Measurements from ENCODE around the gene SLC31A2. TPM values are rescaled to one million over a fixed set of nuclear protein-coding genes. Genes with fewer than 3 reads are reported as not detected.
A peak's percentile ranks its signal among the peaks of the same experiment; 100 is the strongest.

Gene SLC31A2
- polyA plus RNA-seq (2012; rRNA removed): 6.4 and 8.5 TPM in 2 replicates
- polyA plus RNA-seq (2012; cell fraction: cytosol; rRNA removed): 5.6 and 6.6 TPM in 2 replicates
- 3.4 and 4.2 TPM in 2 replicates for polyA plus RNA-seq (2012; cell fraction: nucleus; rRNA removed)

DNA sequence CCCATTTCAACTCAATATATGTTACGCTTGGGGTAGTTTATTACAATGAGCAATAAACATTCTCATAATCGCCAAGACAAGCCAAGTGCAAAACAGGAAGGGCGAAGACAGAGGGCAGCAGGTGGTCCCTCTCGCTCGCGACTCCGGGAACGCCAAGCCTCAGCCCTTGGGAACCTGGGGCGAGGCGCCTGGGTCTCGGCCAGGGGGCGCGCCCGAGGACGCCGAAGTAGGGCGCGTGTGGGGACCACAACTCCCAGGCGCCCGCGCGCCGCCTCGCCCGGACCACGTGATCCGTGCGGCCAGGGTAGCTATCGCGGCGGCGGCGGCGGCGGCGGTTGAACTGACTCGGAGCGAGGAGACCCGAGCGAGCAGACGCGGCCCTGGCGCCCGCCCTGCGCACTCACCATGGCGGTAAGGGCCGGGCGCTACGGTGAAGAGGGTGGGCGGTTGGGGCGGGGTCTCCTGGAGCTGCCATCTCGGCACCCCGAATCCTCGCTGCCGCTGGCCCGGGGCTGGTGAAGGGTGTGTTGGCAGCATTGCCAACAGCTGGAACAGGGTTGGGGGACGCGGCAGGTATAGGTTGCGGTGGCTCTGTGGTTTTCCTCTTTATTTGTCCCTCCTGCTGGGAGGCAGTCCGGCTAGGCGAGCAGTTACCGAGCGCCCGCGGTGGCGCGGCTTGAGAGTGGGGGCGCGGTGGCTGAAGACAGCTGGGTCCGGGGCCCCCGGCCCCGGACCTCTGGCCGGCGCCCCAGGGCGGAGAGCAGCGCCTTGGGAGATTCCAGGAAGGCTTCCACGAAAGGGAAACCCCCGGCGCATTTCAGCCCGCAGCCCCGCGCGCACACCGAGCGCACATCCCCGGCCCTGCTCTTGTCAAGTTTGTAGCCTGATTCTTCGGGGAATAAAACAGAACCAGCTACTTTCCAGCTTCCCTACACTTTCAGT, at the start of gene SLC31A2:
Gene SLC31A2 (plus strand): TSS at position 338 of the 942 bp plus-strand sequence. CDS start 68 bp downstream, at position 406.
- H3K9me2 ChIP-seq: no peaks in the 10 kb centered on the region
- H3K4me1 ChIP-seq (ENCODE audit: control insufficient read depth in 1 of 2, insufficient read depth in 2 of 2, low read depth in 1 of 2, low read length in 1 of 2): peaks cover 0 to 7% of the 10 kb centered on the region in 2 experiments; a peak in 1 of 4 replicates
- peak within 1 kb of the TSS; percentile 64 for H3K9ac ChIP-seq
- ChIA-PET POLR2A (interaction anchor here (0.7 kb wide), 1 partner anchor 180 kb away, joined by 3 read pairs; no protein-coding TSS in a partner anchor), CTCF (interaction anchor here (0.6 to 3.3 kb wide), 7 partner anchors 10 to 306 kb away, joined by 3 to 16 read pairs (median 3); no protein-coding TSS in a partner anchor)
- no peaks in the 10 kb centered on the region for H3K36me3 ChIP-seq (replicated peaks in 1 of 2; ENCODE audit: control insufficient read depth in 1 of 2, insufficient read depth in 2 of 2, low read length in 1 of 2)
- H3K4me2 ChIP-seq: peak within 1 kb of the TSS; percentile 86
- peak within 1 kb of the TSS; percentile 76 to 84 for H3K4me3 ChIP-seq (ENCODE audit: low read depth in 2 of 2, low read length in 1 of 2)
- no peaks in the 10 kb centered on the region for H3K79me2 ChIP-seq (ENCODE audit: insufficient read depth)
- H3K9me3 ChIP-seq: no peaks in the 10 kb centered on the region
- peak; percentile 95 for DNase-seq
- H2AFZ ChIP-seq (ENCODE audit: low read depth): peak within 1 kb of the TSS; percentile 91
- no peaks in the 10 kb centered on the region for H3K27me3 ChIP-seq (ENCODE audit: insufficient read depth)
- H3K27ac ChIP-seq (ENCODE audit: low read depth in 2 of 2, low read length in 1 of 2): peak within 1 kb of the TSS in 1 of 2 experiments; percentile 58; a peak in 1 of 4 replicates
- no peaks in the 10 kb centered on the region for H4K20me1 ChIP-seq (ENCODE audit: insufficient read depth)
- WGBS (ENCODE audit: low lambda C conversion rate): 6% methylated on average over 32 of the region's 87 CpGs
- H3F3A ChIP-seq (replicated peaks; ENCODE audit: insufficient read depth): no peaks in the 10 kb centered on the region
- TF ChIP-seq ELF1 (IDR thresholded peaks at IDR 0.05) (no peak), GATA2 (CRISPR knock-in tag; IDR thresholded peaks at IDR 0.05) (no peak), GABPA (IDR thresholded peaks at IDR 0.05; ENCODE audit: low read depth) (no peak), POLR2AphosphoS5 (IDR thresholded peaks at IDR 0.05; ENCODE audit: low read depth, low read length) (no peak), EP300 (IDR thresholded peaks at IDR 0.05; ENCODE audit: borderline replicate concordance in 1 of 2, low read depth in 1 of 2, low read length in 1 of 2) (peak in 1 of 2 experiments; percentile 17; a peak in 1 of 4 replicates), USF2 (IDR thresholded peaks at IDR 0.05; ENCODE audit: borderline replicate concordance, low read depth, low read length) (0 out of 2 replicates have a peak, but pooled peaks have one; percentile 41), MXI1 (IDR thresholded peaks at IDR 0.05; ENCODE audit: low read depth, low read length) (0 out of 2 replicates have a peak, but pooled peaks have one; percentile 17), RFX5 (IDR thresholded peaks at IDR 0.05; ENCODE audit: low read length) (no peak), FOSL2 (IDR thresholded peaks at IDR 0.05; ENCODE audit: borderline replicate concordance, low read depth) (no peak), TAF1 (IDR thresholded peaks at IDR 0.05; ENCODE audit: borderline replicate concordance, low read depth, low read length) (peak; percentile 48; the same call in 1 of the 2 replicates), NRF1 (IDR thresholded peaks at IDR 0.05; ENCODE audit: low read depth, low read length) (peak; percentile 47; the same call in 1 of the 2 replicates), CHD2 (IDR thresholded peaks at IDR 0.05; ENCODE audit: low read length, partially characterized antibody) (peak; percentile 76), SIN3A (IDR thresholded peaks at IDR 0.05; ENCODE audit: borderline replicate concordance, low read depth, low read length) (no peak), EZH2phosphoT487 (IDR thresholded peaks at IDR 0.05; ENCODE audit: borderline replicate concordance, low read depth) (no peak), NFIC (IDR thresholded peaks at IDR 0.05; ENCODE audit: borderline replicate concordance) (no peak), TCF12 (IDR thresholded peaks at IDR 0.05) (no peak), FOXJ3 (CRISPR knock-in tag; IDR thresholded peaks at IDR 0.05) (no peak), YY1 (IDR thresholded peaks at IDR 0.05; ENCODE audit: low read depth) (no peak), MEF2A (IDR thresholded peaks at IDR 0.05; ENCODE audit: borderline replicate concordance, low read depth) (no peak), RCOR1 (IDR thresholded peaks at IDR 0.05; ENCODE audit: low read length) (no peak), TEAD4 (IDR thresholded peaks at IDR 0.05; ENCODE audit: borderline replicate concordance, insufficient read depth) (no peak), MAX (IDR thresholded peaks at IDR 0.05; ENCODE audit: low read depth) (no peak; the same call in 1 of the 2 replicates), SMC3 (IDR thresholded peaks at IDR 0.05; ENCODE audit: low read depth, low read length) (no peak), JUND (IDR thresholded peaks at IDR 0.05) (no peak), RXRA (IDR thresholded peaks at IDR 0.05; ENCODE audit: borderline replicate concordance, low read depth) (no peak)
- TF ChIP-seq, protein P1, sequence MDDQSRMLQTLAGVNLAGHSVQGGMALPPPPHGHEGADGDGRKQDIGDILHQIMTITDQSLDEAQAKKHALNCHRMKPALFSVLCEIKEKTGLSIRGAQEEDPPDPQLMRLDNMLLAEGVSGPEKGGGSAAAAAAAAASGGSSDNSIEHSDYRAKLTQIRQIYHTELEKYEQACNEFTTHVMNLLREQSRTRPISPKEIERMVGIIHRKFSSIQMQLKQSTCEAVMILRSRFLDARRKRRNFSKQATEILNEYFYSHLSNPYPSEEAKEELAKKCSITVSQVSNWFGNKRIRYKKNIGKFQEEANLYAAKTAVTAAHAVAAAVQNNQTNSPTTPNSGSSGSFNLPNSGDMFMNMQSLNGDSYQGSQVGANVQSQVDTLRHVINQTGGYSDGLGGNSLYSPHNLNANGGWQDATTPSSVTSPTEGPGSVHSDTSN (IDR thresholded peaks at IDR 0.05): no peak
- TF ChIP-seq, protein P2, sequence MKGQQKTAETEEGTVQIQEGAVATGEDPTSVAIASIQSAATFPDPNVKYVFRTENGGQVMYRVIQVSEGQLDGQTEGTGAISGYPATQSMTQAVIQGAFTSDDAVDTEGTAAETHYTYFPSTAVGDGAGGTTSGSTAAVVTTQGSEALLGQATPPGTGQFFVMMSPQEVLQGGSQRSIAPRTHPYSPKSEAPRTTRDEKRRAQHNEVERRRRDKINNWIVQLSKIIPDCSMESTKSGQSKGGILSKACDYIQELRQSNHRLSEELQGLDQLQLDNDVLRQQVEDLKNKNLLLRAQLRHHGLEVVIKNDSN (IDR thresholded peaks at IDR 0.05; ENCODE audit: borderline replicate concordance, low read depth): peak; percentile 96
- TF ChIP-seq, protein P3, sequence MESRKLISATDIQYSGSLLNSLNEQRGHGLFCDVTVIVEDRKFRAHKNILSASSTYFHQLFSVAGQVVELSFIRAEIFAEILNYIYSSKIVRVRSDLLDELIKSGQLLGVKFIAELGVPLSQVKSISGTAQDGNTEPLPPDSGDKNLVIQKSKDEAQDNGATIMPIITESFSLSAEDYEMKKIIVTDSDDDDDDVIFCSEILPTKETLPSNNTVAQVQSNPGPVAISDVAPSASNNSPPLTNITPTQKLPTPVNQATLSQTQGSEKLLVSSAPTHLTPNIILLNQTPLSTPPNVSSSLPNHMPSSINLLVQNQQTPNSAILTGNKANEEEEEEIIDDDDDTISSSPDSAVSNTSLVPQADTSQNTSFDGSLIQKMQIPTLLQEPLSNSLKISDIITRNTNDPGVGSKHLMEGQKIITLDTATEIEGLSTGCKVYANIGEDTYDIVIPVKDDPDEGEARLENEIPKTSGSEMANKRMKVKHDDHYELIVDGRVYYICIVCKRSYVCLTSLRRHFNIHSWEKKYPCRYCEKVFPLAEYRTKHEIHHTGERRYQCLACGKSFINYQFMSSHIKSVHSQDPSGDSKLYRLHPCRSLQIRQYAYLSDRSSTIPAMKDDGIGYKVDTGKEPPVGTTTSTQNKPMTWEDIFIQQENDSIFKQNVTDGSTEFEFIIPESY (IDR thresholded peaks at IDR 0.05; ENCODE audit: borderline replicate concordance, low read depth): peak; percentile 83; the same call in 1 of the 2 replicates

Data from SK-N-SH (cell line).